ENCODE results near the gene CT45A2.
"Not testable (repeated sequence)": the region's sequence is repeated elsewhere in the genome, so short reads cannot be mapped to it uniquely, and the experiment has no call there.

CT45A2 gene, protein sequence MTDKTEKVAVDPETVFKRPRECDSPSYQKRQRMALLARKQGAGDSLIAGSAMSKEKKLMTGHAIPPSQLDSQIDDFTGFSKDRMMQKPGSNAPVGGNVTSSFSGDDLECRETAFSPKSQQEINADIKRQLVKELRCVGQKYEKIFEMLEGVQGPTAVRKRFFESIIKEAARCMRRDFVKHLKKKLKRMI

DNA sequence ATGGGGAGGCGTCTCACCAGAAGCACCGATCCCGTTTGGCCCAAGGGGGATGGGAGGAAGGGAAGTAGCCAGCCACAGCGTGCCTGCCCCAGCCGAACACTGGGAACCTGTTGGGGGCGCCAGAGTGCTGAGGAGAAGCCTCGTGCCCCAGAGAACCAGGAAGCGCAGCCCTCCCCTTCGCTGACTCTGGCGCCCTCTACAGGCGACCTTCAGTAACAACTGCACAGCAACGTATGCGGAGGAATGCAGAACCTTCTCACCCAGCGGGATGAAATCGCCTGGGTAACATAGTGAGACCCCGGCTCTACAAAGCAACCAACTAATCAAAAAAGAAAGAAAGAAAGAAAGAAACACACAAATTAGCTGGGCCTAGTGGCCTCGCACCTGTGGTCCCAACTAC lies at the start of gene CT45A2:
Gene CT45A2 (minus strand): TSS at position 101 of the 400 bp plus-strand sequence. CDS start 3,747 bp downstream, outside the sequence.
- H3K36me3 ChIP-seq (replicated peaks); H3K27me3 ChIP-seq (replicated peaks); DNase-seq; H3K27ac ChIP-seq; in situ Hi-C loops (cut with HindIII; ENCODE audit: low pct_ligation_motif_present, low sequenced_read_pairs); H3K4me3 ChIP-seq (ENCODE audit: low read depth, low read length): not testable (repeated sequence)

DNA sequence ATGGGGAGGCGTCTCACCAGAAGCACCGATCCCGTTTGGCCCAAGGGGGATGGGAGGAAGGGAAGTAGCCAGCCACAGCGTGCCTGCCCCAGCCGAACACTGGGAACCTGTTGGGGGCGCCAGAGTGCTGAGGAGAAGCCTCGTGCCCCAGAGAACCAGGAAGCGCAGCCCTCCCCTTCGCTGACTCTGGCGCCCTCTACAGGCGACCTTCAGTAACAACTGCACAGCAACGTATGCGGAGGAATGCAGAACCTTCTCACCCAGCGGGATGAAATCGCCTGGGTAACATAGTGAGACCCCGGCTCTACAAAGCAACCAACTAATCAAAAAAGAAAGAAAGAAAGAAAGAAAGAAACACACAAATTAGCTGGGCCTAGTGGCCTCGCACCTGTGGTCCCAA lies 34.6 kb upstream of the CT45A2 start, which contains the start of gene CT45A8:
Gene CT45A8 (minus strand): TSS at position 101 of the 400 bp plus-strand sequence. CDS start 3,755 bp downstream, outside the sequence.
- H3K4me3 ChIP-seq (ENCODE audit: low read depth, low read length); in situ Hi-C loops (cut with HindIII; ENCODE audit: low pct_ligation_motif_present, low sequenced_read_pairs); H3K27me3 ChIP-seq (replicated peaks); H3K36me3 ChIP-seq (replicated peaks); H3K27ac ChIP-seq; DNase-seq: not testable (repeated sequence)

- in situ Hi-C loops (cut with HindIII; ENCODE audit: low pct_ligation_motif_present, low sequenced_read_pairs); H3K27me3 ChIP-seq (replicated peaks): not testable (repeated sequence)
Measured at GRCh38 chrX:135837180-135837579, 17.4 kb upstream of the CT45A2 start, which contains the start of gene CT45A7. Gene CT45A7 (minus strand): TSS chrX:135837280. CDS start chrX:135833533, 3,747 bp downstream.

GRCh38 chrX:135802687-135803086 lies 17.1 kb downstream of the CT45A2 start, which contains the start of gene CT45A6:
Gene CT45A6 (minus strand): TSS chrX:135802787. CDS start chrX:135798993, 3,794 bp downstream.
- H3K27ac ChIP-seq; in situ Hi-C loops (cut with HindIII; ENCODE audit: low pct_ligation_motif_present, low sequenced_read_pairs); H3K27me3 ChIP-seq (replicated peaks); DNase-seq; H3K4me3 ChIP-seq (ENCODE audit: low read depth, low read length); H3K36me3 ChIP-seq (replicated peaks): not testable (repeated sequence)

More at GRCh38 chrX:135837180-135837579, 17.4 kb upstream of the CT45A2 start, which contains the start of gene CT45A7:
- H3K27ac ChIP-seq; H3K36me3 ChIP-seq (replicated peaks); H3K4me3 ChIP-seq (ENCODE audit: low read depth, low read length); DNase-seq: not testable (repeated sequence)

DNA sequence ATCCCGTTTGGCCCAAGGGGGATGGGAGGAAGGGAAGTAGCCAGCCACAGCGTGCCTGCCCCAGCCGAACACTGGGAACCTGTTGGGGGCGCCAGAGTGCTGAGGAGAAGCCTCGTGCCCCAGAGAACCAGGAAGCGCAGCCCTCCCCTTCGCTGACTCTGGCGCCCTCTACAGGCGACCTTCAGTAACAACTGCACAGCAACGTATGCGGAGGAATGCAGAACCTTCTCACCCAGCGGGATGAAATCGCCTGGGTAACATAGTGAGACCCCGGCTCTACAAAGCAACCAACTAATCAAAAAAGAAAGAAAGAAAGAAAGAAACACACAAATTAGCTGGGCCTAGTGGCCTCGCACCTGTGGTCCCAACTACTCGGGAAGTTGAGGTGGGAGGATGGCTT lies 34.4 kb downstream of the CT45A2 start, which contains the start of gene CT45A5:
Gene CT45A5 (minus strand): TSS at position 101 of the 400 bp plus-strand sequence. CDS start 3,774 bp downstream, outside the sequence.
- in situ Hi-C loops (cut with HindIII; ENCODE audit: low pct_ligation_motif_present, low sequenced_read_pairs); H3K27me3 ChIP-seq (replicated peaks); DNase-seq; H3K27ac ChIP-seq; H3K36me3 ChIP-seq (replicated peaks); H3K4me3 ChIP-seq (ENCODE audit: low read depth, low read length): not testable (repeated sequence)

DNA sequence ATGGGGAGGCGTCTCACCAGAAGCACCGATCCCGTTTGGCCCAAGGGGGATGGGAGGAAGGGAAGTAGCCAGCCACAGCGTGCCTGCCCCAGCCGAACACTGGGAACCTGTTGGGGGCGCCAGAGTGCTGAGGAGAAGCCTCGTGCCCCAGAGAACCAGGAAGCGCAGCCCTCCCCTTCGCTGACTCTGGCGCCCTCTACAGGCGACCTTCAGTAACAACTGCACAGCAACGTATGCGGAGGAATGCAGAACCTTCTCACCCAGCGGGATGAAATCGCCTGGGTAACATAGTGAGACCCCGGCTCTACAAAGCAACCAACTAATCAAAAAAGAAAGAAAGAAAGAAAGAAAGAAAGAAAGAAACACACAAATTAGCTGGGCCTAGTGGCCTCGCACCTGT lies 51.7 kb downstream of the CT45A2 start, which contains the start of gene CT45A3:
Gene CT45A3 (minus strand): TSS at position 101 of the 400 bp plus-strand sequence. CDS start 3,747 bp downstream, outside the sequence.
- H3K27ac ChIP-seq; H3K4me3 ChIP-seq (ENCODE audit: low read depth, low read length); H3K36me3 ChIP-seq (replicated peaks); H3K27me3 ChIP-seq (replicated peaks); DNase-seq; in situ Hi-C loops (cut with HindIII; ENCODE audit: low pct_ligation_motif_present, low sequenced_read_pairs): not testable (repeated sequence)

Data from brain microvascular endothelial cell (primary cell).